Upper lobe of left lung (tissue), 4 donors: Measurements from ENCODE around the gene GATA5.

Experiments
- POLR2A ChIP-seq, 4 donors: fragments of 450-650 bp; IDR thresholded peaks; one replicate each; pipeline ENCODE4 v1.5.1; 2016 to 2017; ENCODE audit warnings: antibody characterized with exemption in 4 of 4, mild to moderate bottlenecking in 2 of 4
- TF ChIP-seq, protein P1 (sequence below), 6 experiments: fragments of 450-650 bp in 4 of 6; fragments of 200-600 bp in 2 of 6; sonication (generic) in 2 of 6; IDR thresholded peaks; one replicate each; pipeline ENCODE4 v1.5.1; 2016 to 2019; ENCODE audit warnings: antibody characterized with exemption in 6 of 6

DNA sequence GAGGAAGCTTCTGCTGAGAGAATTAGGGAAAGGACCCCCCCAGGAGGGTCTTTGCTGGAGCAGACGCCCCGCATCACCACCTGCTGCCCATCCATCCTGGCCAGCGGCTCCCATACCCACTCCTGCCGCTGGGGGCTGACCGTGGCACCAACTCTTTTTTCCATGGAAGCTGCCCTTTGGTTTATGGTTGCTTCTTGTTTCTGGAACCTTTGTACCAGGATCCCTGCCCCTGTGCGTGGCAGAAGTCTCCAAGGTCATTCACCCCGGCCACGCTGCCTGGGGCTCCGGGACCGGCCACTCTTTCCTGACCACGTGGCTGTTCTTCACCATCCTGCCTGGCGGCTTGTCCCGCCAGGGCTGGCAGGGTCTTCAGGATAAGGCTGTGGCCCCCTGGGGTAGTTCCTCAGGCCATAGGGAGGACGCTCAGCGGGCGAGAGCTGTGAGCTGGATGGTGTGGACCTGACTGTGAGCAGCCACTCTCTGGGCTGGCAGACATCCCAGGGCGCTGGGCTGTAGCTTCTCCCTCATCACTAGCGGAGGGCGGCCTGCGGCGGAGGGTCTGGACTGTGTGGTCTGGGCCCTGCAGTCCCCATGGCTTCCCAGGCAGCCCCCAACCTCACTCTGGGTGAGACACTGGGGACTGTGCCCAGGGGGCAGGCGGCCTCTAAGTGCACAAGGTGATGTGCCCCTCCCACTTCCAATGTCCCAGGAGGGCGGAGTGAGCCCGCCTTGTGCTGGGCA, 25.7 kb downstream of the GATA5 start:
- TF ChIP-seq, protein P1, sequence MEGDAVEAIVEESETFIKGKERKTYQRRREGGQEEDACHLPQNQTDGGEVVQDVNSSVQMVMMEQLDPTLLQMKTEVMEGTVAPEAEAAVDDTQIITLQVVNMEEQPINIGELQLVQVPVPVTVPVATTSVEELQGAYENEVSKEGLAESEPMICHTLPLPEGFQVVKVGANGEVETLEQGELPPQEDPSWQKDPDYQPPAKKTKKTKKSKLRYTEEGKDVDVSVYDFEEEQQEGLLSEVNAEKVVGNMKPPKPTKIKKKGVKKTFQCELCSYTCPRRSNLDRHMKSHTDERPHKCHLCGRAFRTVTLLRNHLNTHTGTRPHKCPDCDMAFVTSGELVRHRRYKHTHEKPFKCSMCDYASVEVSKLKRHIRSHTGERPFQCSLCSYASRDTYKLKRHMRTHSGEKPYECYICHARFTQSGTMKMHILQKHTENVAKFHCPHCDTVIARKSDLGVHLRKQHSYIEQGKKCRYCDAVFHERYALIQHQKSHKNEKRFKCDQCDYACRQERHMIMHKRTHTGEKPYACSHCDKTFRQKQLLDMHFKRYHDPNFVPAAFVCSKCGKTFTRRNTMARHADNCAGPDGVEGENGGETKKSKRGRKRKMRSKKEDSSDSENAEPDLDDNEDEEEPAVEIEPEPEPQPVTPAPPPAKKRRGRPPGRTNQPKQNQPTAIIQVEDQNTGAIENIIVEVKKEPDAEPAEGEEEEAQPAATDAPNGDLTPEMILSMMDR (IDR thresholded peaks at IDR 0.05): no peak
- TF ChIP-seq POLR2A (IDR thresholded peaks at IDR 0.05): no peak
